HFF-Myc (cell line): ENCODE measurements around the gene POLR1F.

ENCODE experiments used
- DNase-seq: peaks from one replicate; pipeline ENCODE4 v3.0.0-alpha.2; 2011; ENCODE audit warnings: low read depth; ENCODE audit errors: extremely low read depth
- H3K4me3 ChIP-seq: replicated peaks from 2 replicates; pipeline ENCODE4 v1.5.1; 2011; ENCODE audit warnings: low read depth, mild to moderate bottlenecking, control low read depth, low read length
- TF ChIP-seq, protein P1 (sequence below): IDR thresholded peaks from 2 replicates; pipeline ENCODE4 v1.5.1; 2012; ENCODE audit warnings: mild to moderate bottlenecking, low read depth, low read length, control low read depth; ENCODE audit errors: missing control alignments

Gene POLR1F

DNA sequence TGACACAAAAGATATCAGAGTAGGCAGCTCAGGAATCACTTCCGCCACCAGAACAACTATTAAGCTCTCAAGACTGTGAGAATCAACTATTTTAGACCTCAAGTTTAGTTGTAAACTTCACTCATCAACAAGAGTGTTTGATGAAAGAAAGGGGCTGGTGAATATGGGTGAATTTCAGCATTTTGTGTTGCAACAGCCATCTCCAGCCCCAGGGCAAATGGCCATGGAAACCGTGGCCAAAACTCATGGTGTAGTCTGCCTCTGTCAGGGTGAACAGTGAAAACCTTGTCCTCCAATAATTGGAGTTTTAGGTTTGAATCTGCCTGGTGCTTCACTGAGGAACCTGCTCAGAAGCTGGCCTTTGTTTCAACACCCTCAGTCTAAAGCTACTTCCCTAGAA, 60.0 kb downstream of the POLR1F start:
- DNase-seq, result no peak
- TF ChIP-seq, protein P1, sequence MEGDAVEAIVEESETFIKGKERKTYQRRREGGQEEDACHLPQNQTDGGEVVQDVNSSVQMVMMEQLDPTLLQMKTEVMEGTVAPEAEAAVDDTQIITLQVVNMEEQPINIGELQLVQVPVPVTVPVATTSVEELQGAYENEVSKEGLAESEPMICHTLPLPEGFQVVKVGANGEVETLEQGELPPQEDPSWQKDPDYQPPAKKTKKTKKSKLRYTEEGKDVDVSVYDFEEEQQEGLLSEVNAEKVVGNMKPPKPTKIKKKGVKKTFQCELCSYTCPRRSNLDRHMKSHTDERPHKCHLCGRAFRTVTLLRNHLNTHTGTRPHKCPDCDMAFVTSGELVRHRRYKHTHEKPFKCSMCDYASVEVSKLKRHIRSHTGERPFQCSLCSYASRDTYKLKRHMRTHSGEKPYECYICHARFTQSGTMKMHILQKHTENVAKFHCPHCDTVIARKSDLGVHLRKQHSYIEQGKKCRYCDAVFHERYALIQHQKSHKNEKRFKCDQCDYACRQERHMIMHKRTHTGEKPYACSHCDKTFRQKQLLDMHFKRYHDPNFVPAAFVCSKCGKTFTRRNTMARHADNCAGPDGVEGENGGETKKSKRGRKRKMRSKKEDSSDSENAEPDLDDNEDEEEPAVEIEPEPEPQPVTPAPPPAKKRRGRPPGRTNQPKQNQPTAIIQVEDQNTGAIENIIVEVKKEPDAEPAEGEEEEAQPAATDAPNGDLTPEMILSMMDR, result no peak
- H3K4me3 ChIP-seq, result no peak overlapping the region
